PFSK-1 (cell line): ENCODE data around the gene DMAC2.

Source experiments
- FOXP2 ChIP-seq: optimal IDR thresholded peaks from 2 replicates; pipeline ENCODE3; 2011; ENCODE audit warnings: borderline replicate concordance, control low read depth, inconsistent platforms; ENCODE audit not compliant: insufficient read depth; ENCODE audit errors: extremely low read length, extremely low read depth
- POLR2AphosphoS5 ChIP-seq: IDR thresholded peaks from 2 replicates; pipeline ENCODE4 v1.6.1; 2012; ENCODE audit warnings: low read depth, mild to moderate bottlenecking, control low read depth, low read length, moderate library complexity
- SIN3A ChIP-seq: IDR thresholded peaks from 2 replicates; pipeline ENCODE4 v1.6.1; 2012; ENCODE audit warnings: mild to moderate bottlenecking, low read length, moderate library complexity, borderline replicate concordance; ENCODE audit not compliant: insufficient read depth
- TAF1 ChIP-seq: IDR thresholded peaks from 2 replicates; pipeline ENCODE4 v1.6.1; 2012; ENCODE audit warnings: low read length, control low read depth, borderline replicate concordance; ENCODE audit not compliant: insufficient read depth
- TF ChIP-seq, protein P1 (sequence below), 2 experiments: IDR thresholded peaks; 2 replicates each; pipeline versions ENCODE4 v1.6.1 to v1.8.0; 2011 to 2012; ENCODE audit warnings: low read depth in 2 of 2, low read length in 2 of 2, control low read depth in 1 of 2, inconsistent platforms in 1 of 2, mild to moderate bottlenecking in 1 of 2, moderate library complexity in 1 of 2; ENCODE audit not compliant: insufficient read depth in 1 of 2

The DMAC2 gene

DNA sequence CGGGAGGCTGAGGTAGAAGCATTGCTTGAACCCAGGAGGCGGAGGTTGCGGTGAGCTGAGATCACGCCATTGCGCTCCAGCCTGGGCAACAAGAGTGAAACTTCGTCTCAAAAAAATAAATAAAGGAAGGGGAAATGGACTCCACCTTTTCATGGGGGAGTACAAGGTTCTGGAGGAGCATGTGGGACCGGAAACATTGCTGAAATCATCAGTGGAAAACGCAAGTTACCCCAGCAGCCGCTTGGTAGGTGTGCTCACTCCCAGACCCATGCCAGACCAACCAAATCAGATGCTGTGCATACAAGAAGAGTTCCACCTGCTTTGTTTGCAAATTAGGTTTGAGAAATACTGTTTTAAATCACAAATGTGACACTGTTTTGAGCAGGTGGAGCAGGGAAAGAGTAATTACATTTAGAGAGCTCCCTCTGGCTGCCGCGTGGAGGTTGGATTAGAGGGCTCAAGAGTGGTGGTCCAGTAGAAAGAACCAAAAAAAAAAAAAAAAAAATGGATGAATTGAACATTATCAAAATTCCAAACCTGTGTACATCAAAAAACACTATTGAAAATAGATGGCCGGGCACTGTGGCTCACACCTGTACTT lies 8.1 kb upstream of the DMAC2 start:
- TF ChIP-seq TAF1 (no peak), POLR2AphosphoS5 (no peak), SIN3A (no peak), FOXP2 (no peak)
- TF ChIP-seq, protein P1, sequence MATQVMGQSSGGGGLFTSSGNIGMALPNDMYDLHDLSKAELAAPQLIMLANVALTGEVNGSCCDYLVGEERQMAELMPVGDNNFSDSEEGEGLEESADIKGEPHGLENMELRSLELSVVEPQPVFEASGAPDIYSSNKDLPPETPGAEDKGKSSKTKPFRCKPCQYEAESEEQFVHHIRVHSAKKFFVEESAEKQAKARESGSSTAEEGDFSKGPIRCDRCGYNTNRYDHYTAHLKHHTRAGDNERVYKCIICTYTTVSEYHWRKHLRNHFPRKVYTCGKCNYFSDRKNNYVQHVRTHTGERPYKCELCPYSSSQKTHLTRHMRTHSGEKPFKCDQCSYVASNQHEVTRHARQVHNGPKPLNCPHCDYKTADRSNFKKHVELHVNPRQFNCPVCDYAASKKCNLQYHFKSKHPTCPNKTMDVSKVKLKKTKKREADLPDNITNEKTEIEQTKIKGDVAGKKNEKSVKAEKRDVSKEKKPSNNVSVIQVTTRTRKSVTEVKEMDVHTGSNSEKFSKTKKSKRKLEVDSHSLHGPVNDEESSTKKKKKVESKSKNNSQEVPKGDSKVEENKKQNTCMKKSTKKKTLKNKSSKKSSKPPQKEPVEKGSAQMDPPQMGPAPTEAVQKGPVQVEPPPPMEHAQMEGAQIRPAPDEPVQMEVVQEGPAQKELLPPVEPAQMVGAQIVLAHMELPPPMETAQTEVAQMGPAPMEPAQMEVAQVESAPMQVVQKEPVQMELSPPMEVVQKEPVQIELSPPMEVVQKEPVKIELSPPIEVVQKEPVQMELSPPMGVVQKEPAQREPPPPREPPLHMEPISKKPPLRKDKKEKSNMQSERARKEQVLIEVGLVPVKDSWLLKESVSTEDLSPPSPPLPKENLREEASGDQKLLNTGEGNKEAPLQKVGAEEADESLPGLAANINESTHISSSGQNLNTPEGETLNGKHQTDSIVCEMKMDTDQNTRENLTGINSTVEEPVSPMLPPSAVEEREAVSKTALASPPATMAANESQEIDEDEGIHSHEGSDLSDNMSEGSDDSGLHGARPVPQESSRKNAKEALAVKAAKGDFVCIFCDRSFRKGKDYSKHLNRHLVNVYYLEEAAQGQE (IDR thresholded peaks at IDR 0.05; ENCODE audit: insufficient read depth in 1 of 2, low read depth in 2 of 2, low read length in 2 of 2), result no peak

DNA sequence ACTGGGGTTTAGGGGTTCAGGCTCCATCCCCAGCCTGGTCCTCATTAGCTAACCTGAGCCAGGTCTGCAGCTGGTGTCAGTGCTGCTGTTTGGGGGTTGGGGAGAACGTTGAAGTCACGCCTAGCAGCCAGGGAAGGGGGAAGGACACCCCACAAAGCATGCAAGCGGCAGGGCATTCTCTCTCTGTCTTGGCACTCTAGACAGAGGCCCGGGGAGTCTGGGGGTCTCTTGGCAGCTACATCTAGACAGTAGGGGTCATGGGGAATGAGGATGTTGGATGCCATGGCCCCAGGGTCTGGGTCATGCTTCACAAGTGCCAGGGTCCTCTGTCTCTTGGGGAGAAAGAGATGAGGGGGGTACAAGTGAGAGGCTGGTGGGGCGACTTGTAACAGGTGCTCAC lies 5.9 kb upstream of the DMAC2 start:
- TF ChIP-seq POLR2AphosphoS5, result no peak
- no peak for TF ChIP-seq TAF1
- TF ChIP-seq, protein P1 (IDR thresholded peaks at IDR 0.05; ENCODE audit: insufficient read depth in 1 of 2, low read depth in 2 of 2, low read length in 2 of 2), result no peak
- TF ChIP-seq SIN3A, result no peak
- no peak for TF ChIP-seq FOXP2

DNA sequence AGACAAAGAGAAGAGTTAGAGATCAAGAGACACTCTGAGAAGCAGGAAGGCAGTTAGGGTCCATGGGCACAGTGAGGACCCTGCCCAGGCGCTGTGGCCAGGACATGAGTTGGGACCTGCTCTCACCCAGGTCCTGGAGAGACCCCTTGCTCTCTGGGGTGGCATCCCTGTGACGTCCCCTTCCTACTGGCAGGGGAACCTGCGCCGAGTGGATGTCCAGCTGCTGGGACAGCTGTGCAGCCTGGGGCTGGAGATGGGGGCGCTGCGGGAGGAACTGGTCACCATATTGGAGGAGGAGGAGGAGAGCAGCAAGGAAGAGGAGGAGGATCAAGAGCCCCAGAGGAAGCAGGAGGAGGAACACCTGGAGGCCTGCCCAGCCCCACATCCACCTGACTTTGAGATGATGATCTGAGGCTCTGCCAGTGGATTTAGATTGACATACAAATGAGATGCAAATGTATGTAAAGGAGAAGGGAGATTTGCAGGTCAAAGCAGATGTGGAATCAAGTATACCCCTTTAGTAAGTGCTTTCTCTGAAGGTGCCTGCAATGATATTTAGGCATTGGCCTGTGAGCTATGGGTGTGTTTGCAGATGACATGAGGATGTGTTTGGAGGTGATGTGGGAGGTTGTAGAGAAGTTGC lies 4.2 kb upstream of the DMAC2 start:
- TF ChIP-seq FOXP2 (no peak), SIN3A (no peak), TAF1 (no peak), POLR2AphosphoS5 (no peak)
- TF ChIP-seq, protein P1 (IDR thresholded peaks at IDR 0.05; ENCODE audit: insufficient read depth in 1 of 2, low read depth in 2 of 2, low read length in 2 of 2), result no peak

DNA sequence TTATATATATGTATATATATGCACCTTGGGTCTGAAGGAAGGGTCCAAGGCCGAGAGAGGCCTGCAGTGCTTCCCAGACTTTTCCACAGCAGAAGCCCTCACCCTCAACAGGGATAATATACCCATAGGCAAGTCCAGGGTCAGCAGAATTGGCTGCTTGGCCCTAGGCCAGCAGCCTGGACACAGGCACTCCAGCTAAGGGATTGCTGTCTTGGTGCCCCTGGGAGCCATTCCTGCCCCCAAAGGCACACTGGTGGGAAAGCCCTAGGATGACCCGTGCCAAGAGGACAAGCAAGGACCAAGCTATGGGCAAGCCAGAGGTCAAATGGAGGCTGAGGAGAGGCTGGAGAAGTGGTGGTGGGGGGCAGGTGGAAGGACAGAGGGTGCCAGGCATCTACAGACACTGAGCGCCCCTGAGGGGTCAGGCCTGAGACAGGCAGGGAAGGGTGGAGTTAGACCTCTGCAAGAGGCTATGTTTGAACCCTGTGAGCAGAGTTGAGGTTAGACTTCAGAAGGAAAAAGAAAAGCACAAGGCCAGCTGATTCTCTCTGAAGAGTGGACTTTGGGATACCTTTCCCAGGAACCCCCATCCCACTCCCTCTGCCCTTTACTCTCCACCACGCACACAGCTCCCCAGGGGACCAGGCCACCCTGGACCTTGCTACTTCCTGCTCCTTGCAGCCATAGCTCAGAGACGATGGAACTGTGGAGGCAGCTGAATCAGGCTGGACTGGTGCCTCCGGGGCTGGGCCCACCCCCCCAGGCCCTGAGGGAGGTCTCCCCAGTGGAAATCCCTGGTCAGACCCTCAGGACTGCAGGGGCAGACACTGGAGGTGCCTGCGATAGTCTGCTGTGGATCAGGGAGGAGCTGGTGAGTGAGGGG lies 3.0 kb upstream of the DMAC2 start, which contains the start of gene ERICH4:
Gene ERICH4 (plus strand): TSS at position 684 of the 883 bp plus-strand sequence. CDS start 14 bp downstream, at position 698.
- TF ChIP-seq TAF1, result no peak
- TF ChIP-seq SIN3A, result no peak
- no peak for TF ChIP-seq POLR2AphosphoS5
- no peak for TF ChIP-seq FOXP2
- TF ChIP-seq, protein P1 (IDR thresholded peaks at IDR 0.05; ENCODE audit: insufficient read depth in 1 of 2, low read depth in 2 of 2, low read length in 2 of 2), result no peak
